ENCODE data around the gene CLDN24.
"Not testable (repeated sequence)": the region's sequence is repeated elsewhere in the genome, so short reads cannot be mapped to it uniquely, and the experiment has no call there.

Gene CLDN24

DNA sequence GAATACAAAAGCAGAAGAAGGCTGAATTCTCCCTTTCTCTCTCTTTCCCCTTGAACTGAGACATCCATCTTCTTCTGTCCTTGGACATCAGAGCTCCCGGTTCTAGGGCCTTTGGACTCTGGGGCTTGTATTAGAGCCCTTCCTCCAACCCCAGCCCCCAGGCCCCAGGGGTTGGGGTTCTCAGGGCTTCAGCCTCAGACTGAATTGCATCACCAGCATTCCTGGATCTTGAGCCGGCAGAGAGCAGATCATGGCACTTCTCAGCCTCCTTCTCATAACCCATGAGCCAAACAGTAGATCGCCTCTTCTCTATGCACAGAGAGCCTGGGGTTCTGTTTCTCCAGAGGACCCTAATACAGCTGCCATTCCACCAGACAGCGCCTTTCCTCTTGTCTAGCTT lies 25.3 kb upstream of the CLDN24 start:
- in situ Hi-C loops (cut with MboI; ENCODE audit: low sequenced_read_pairs) = no loop called here

DNA sequence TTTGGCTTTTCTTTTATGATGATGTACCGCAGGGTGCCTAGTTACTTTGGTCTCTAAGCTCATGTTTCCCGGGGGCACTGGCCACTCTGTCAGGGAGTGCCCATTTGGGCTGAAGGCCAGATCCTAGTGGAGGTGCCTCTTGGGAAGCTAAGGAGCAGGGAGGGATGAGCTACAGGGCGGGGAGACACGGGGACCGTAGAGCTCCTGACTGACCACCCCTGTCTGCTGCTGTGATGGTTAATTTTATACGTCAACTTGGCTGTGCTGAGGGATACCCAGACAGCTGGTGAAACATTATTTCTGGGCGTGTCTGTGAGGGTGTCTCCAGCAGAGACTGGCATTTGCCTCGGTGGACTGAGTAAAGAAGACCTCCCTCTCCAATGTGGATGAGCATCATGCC lies 24.9 kb upstream of the CLDN24 start:
- in situ Hi-C loops (cut with MboI; ENCODE audit: low sequenced_read_pairs) = no loop called here

DNA sequence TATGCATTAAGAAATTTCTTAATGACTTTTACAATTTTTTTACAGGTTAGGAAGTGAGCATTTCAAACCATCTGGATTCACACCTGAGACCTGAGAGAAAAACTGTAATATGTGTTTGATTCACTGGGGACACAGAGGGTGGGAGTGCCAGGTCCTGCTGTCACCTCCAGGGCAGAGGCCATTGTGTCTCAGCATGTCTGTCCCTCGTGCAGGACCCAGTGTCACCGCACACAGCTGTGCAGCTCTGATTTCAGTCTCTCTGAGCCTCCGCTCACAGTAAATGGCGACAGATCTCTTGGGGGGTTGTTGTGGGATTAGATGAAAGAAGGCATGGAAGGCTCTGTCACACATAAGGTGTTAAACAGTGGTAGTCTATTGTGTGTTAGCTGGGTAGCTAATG lies 23.0 kb upstream of the CLDN24 start:
- in situ Hi-C loops (cut with MboI; ENCODE audit: low sequenced_read_pairs) = no loop called here

DNA sequence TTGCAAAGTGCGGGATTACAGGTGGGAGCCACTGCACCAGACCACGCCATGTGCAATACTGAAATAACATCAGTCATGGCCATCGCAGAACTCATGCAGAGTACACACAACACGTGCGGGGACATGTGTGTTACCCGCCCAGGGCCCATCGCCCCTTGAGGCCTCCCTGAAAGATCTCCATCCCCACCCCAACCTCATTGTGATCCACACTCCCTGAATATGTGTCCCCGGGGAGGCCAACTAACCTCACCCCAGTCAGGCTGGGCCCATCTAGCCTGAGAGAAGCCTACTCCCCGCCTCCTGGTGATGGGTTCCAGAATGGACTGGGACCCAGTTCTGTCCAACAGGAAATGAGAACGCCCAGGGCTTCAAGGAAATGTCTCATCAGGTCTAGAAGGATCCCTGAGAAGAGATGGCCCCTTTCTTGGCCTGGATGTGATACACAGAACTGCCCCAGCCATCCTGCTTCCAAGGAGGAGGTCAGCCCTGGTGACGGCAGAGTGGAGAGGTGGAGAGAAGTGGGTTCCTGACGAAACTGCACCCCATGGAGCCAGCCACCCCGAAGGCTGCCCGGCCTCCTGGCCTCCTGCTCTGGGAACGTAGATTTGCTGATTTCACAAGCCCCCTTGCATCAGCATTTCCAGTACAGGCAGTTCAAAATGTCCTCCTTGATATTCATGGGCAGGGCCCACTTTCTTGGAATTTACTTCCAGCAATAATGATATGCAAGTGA lies 22.5 kb upstream of the CLDN24 start:
- in situ Hi-C loops (cut with MboI; ENCODE audit: low sequenced_read_pairs) = no loop called here

DNA sequence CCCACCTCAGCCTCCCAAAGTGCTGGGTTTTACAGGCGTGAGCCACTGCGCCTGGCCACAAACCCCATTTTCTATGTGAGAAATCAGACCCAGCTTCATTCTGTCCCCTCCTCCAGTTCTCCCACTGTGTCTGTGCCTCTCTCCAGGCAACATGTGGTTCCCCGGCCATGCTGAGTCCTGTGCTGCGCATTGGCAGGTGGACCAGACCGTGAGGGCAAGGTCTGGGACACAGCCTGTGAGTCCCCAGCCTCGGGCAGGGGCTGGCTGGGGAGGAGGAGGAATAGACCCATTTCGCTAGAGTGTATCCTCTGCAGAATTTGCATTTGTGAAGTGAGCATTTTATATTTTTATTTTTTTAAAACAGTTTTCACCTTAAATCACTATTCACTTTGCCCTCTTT lies 21.5 kb upstream of the CLDN24 start:
- in situ Hi-C loops (cut with MboI; ENCODE audit: low sequenced_read_pairs) = no loop called here

DNA sequence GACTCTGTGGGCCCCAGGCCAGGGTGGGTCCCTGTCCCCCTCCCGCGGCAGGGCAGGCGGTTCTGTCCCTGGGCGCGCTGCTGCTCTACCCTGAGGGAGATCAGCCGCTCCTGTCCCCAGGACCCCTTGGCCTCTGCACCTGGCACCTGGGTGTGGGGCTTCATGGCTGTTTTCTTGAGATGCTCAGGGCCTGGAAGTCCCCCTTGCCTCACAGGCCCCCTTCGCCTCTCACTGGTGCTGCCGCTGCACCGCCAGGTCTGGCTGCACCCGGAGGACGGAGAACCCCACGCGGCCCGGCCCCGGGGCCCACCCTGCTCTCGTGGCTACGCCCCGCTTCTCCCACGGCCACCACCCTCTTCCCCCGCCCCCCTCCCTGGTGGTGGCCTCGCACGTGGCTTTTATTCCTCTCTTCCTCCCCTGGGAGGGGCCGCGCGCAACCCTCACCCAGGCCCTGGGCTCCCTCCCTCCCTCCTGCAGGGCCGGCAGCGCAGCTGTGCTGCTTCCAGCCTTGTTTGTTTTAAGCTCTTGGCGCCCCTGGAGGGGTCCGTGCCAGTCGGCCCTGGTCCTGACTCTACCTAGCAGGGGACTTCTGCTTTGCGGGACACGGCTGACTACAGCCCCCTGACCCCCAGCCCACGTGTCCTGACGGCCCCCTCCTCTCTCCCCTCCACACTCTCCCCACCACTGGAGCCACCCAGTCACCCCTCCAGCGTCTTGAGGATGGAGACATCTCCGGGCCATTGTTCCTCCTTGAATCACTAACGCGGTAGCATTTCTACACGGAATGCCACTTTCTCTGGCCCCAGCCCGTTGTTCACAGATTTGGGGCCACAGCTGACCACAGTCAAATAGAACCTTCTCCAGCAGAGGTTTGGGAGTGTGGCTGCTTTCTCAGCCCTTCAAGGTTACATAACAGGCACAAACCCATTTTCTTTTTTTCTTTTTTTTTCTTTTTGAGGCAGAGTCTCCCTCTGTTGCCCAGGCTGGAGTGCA lies 20.6 kb upstream of the CLDN24 start:
- in situ Hi-C loops (cut with MboI; ENCODE audit: low sequenced_read_pairs) = no loop called here

DNA sequence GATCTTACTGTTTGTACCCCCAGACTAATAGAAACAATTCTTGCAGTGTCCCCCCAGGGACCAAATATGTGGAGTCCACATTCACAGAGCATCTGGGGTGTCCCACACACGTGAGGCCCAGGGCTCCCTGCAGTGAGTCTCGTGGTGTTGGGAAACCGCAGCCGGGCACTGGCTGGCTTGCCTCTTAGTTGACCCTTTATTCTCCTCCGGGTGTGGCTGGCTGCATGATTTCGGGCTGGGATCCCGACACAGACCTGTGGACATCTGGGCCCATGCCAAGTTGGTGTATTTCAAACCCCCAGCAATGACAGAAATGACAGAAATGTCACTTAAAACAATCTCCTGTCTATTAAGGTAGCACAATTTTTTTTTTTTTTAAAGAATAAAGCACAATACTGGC lies 15.6 kb upstream of the CLDN24 start:
- in situ Hi-C loops (cut with MboI; ENCODE audit: low sequenced_read_pairs) = no loop called here

DNA sequence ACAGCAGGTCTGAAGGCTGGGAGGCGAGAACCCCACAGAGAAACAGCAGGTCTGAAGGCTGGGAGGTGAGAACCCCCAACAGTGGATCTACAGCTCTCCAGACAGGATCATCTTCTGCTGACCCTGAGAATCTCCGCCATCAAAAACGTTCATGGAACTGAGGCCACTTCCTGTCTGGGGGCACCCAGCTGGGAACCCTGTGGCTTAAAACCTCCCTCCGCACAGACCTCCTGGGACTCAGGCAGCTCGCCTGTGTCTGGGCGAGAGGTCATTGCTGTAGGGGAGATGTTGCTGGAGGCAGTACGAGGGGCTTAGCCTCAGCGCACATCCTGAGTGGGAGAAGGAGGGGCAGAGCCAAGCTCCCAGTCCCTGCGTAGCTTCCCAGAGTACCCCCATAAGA lies 15.1 kb upstream of the CLDN24 start:
- in situ Hi-C loops (cut with MboI; ENCODE audit: low sequenced_read_pairs) = no loop called here

DNA sequence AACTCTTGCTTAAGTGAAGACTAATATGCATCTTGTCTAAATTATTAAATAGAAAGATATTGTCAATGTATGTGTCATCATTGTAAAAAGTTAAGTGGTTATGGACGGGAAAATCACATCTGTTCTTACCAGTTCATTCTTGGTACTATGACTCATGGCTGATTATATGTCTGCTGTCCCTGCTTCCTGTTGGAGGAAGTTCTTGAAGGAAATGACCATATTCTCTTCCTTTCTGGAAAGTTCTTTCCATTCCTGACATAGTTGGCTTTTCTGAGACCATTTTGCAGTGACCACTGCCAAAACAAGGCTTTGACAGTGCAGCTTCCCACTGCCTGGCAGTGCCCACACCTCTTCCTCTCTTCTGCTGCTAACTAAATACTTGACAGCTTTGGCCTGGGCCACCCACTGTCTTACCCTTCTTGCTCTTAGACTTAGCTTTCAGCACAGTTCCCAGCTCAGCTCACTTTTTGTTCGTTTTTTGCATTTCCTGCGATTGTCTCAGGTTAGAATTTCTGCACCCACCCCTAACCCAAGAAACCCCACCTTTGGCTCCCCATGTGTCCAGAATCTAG lies 13.2 kb upstream of the CLDN24 start:
- in situ Hi-C loops (cut with MboI; ENCODE audit: low sequenced_read_pairs) = no loop called here

DNA sequence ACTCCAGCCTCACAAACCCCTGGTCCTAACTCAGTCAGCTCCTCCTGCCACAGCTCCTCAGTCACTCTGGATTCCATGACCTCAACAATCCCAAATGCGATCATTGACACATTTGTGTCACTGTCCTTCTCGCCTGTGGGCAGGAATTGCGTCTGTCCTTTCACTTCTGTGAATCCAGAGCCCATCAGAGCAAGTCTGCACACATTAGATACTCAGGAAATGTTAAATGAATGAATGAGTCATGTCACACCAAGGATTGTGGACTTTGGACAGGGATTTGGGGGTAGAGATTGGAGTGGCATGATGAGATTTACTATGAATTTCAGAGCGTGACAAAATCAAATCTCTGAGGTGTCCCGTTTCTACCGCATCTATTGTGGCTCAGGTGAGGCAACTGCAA lies 11.8 kb upstream of the CLDN24 start:
- in situ Hi-C loops (cut with MboI; ENCODE audit: low sequenced_read_pairs) = no loop called here

DNA sequence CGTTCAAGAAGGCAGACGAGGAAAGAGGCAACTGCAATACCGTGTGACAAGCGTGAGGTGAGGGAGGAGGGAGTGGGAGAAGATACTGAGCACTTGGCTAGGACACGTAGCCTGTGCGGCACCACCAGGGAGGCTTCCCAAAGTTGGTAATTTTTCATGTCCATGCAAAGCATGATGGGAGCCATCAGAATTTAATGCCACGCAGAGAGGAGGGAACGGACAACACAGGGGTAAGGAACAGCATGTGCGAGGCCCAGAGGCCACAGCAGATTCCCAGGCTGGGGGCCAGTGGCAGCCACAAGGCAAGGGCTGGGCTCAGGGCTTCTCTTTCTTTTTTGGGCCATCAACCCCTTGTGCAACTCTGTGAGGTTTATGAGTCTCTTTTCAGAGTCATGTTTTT lies 11.0 kb upstream of the CLDN24 start:
- in situ Hi-C loops (cut with MboI; ENCODE audit: low sequenced_read_pairs) = no loop called here

DNA sequence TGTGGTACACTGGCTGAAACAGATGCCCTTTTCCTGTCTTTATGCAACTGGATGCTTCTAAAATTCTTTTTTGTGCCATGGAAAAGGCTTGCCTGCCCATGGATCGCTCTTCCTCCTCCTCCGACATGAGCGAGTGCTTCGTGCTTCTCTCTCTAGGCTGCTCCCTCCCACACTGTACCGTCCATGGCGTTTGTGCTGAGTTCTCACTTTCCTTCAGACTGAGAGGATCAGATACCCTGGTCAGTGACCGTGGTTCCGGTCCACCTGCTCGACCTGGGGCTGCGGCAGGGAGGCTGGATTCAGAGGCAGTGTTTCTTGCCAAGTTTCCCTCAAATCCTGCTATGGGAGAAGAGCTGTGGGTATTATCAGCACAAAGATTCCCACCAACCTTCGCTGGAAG lies 10.2 kb upstream of the CLDN24 start:
- in situ Hi-C loops (cut with MboI; ENCODE audit: low sequenced_read_pairs) = no loop called here

DNA sequence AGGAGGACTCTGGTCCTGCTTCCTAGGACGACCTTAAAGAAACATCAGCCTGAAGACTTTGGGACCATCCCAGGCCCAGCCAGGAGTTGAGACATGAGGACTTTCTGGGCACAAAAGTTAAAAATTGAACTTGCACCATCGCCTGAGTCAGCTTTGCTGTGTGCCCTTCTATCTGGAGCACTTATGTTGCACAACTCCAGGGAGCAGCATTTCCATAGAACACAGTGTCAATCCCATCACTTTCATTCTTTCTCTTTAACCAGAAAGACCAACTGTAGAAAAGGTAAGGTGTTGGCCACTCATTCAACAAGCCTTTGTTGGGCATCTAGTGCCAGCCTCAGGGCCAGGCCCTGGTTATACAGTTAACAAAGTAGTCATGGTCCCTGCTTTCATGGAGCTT lies 8.6 kb upstream of the CLDN24 start:
- in situ Hi-C loops (cut with MboI; ENCODE audit: low sequenced_read_pairs) = no loop called here

DNA sequence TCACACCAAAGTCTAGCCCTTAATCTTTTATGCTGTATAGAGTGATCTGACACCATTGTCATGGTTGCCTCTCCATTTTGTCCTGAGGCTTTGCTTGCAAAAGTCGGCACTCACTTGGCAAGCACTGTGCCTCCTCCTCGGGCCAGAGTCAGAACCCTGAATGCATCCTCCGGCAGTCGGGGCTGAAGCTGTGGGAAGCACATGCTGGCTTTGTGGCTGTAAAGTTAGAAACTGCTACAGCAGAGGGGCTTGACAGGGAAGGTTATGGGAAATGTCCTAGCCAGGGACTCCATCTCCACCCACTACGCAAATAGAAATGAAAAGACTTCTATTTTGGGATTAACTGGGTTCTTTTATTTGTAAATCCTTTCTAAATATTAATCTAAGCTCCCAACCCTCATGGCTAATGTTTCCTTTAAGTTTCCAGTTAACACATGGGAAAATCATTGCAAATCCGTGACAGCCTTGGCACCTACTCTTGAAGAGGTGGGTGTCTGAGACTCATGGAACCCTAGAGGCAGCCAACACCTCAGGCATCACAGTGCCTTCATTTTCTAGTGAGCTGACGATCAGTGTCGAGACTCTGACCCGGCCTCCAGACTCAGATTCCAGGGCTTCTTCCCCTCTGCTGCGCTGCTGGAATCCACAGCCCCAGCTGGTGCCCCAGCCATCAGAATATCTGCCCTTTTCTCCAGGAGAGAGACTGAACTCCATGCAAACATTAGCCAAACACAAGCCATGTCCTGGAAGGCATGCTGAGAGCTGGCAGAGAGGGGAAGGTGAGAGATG lies 7.9 kb upstream of the CLDN24 start:
- in situ Hi-C loops (cut with MboI; ENCODE audit: low sequenced_read_pairs) = no loop called here

DNA sequence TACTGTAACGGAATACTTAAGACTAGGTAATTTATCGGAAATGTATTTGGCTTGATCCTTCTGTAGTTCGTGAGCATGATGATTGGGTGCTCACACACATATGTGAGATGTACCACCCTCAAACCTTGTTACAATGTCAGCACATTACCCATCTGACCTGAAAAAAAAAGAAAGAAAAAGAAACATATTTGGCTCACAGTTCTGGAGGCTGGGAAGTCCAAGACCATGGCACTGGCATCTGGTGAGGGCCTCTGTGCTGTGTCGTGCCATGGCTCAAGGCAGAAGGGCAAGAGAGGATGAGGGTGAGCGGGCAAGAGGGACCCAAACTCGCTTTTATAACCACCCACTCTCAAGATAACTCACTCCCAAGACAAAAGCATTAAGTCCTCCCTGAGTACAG lies 7.0 kb upstream of the CLDN24 start:
- in situ Hi-C loops (cut with MboI; ENCODE audit: low sequenced_read_pairs) = no loop called here

DNA sequence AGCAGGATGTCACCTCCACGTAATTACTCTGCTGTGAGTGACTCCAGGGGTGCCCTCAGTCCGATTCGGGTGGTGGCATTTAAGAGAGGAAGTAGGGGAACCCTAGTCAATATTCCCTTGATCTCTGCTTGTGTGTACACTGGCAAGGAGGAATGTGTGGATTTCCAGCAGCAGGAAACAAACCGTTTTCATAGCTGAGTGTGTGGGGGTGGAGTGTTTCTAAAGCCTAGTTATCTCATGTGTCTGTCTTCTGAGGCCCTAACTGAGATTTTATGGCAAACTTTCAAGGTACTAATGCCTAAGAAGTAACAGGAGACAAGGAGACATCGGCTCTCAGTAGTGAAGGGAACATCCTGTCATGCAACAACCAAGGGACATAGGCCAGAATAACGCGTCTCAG lies 6.6 kb upstream of the CLDN24 start:
- in situ Hi-C loops (cut with MboI; ENCODE audit: low sequenced_read_pairs) = no loop called here

DNA sequence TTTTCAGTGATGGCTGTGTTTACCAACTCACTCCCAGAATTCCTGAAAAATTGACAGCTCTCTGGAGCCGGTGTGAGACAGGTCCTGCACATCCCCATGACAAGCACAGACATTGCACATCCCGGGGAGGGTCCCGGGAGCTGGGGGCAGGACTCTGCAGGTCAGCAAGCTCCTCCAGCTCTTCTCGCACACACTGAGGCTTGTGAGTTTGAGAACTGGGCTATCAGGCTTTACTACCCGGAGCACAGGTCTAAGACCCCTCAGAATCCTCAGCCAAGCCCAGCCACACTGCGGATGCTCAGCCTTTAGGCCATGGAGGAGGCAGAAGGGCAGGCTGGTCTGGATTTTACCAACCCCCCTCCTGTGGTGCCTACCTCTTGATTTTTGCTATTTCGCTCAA lies 5.6 kb upstream of the CLDN24 start:
- in situ Hi-C loops (cut with MboI; ENCODE audit: low sequenced_read_pairs) = no loop called here

DNA sequence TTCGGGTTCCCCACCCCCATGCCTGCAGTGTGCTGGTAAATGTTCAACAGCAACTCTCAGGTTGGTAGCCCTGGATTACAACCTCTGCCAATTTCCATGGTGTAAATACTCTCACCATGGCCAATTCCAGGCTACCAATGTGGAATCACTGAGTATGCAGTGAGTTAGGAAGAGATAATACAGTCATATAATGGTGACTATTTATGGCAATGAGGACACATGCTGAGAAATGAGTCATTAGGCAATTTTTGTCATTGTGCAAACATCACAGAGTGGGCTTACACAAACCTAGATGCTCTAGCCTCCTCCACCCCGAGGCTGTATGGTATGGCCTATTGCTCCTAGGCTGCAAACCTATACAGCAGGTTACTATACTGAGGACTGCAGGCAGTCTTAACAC lies 4.6 kb upstream of the CLDN24 start:
- in situ Hi-C loops (cut with MboI; ENCODE audit: low sequenced_read_pairs) = no loop called here

DNA sequence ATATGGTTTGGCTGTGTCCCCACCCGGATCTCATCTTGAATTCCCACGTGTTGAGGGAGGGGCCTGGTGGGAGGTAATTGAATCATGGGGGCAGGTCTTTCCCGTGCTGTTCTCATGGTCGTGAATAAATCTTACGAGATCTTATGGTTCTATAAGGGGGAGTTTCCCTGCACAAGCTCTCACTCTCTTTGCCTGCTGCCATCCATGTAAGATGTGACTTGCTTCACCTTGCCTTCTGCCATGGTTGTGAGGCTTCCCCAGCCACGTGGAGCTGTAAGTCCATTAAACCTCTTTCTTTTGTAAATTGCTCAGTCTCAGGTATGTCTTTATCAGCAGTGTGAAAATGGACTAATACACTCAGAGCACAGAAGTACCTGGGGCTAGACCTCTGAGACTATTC lies 4.2 kb upstream of the CLDN24 start:
- in situ Hi-C loops (cut with MboI; ENCODE audit: low sequenced_read_pairs) = not testable (repeated sequence)

DNA sequence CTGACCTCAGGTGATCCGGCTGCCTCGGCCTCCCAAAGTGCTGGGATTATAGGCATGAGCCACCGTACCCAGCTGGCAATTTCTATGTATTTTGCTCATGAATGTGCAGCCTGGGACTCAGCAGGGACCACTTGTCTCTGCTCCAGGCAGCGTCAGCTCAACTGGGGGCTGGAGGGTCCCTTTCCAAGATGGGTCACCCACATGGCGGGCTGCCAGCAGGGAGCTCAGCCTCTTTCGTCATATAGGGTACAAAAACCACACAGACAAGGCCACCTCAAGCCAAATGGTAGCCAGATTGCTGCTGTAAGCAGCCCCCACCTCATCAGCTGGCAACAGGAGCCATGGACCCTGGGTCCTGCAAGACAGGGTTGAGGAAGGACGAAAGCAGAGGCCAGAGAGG lies 2.4 kb upstream of the CLDN24 start:
- in situ Hi-C loops (cut with MboI; ENCODE audit: low sequenced_read_pairs) = no loop called here

DNA sequence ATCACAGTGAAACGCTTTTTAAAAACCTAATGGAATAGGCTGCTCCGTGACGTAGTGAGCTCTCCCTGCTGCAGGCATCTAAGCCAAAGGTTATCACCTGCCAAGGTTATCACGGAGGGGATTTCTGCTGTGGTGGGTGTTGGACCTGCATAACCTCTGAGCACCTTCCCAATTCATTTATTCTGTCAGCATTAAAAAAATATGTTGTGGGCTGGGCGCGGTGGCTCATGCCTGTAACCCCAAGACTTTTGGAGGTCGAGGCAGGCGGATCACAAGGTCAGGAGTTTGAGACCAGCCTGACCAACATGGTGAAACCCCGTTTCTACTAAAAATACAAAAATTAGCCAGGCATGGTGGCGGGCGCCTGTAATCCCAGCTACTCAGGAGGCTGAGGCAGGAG lies 1.8 kb upstream of the CLDN24 start:
- in situ Hi-C loops (cut with MboI; ENCODE audit: low sequenced_read_pairs) = not testable (repeated sequence)

Data from hTERT RPE-1 (cell line).